PC-9 (cell line): Measurements from ENCODE around the gene PTER.

Experiments
- CTCF ChIP-seq: fragments of 200-600 bp; sonication (generic); conservative IDR thresholded peaks from 2 replicates; pipeline ENCODE4 v1.6.1; 2017; ENCODE audit warnings: mixed run types, antibody characterized with exemption, mild to moderate bottlenecking, moderate library complexity
- EZH2 ChIP-seq: fragments of 200-600 bp; sonication (generic); IDR thresholded peaks from 2 replicates; pipeline ENCODE4 v1.8.0; 2017; ENCODE audit warnings: antibody characterized with exemption, low read depth

- TF ChIP-seq CTCF, result no peak
- no peak for TF ChIP-seq EZH2
Measured at GRCh38 chr10:16442914-16443313, 6.1 kb downstream of the PTER start.
